Urothelium cell line (cell line): ENCODE measurements around the gene SC5D.

Experiments used
- DNase-seq: peaks from one replicate; pipeline ENCODE4 v3.0.0; 2011; ENCODE audit warnings: low spot score, mixed read lengths
- FAIRE-seq: peaks from 2 replicates; lab custom pipeline; 2011; peaks lifted over from hg19 to GRCh38; lab: Jason Lieb, UNC

The SC5D gene

DNA sequence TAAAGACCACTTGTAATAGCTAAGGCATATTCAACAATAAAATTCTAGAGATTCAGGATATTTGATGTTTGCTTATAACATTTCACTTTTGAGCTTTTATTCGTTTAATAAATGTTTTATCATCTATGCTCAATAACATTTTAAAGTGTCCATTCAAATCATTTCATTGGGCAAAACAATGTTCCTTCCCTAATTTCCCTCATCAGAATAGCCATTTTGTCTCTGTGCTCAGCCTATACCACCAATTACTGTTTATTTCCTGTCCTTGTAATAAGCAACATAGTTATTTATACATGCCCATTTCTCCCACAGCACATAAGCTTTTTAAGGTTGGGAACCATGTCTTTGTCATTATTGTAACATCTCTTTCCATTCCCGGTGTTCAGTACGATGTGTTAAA lies 1.3 kb upstream of the SC5D start:
- DNase-seq (no peak), FAIRE-seq (no peak)

DNA sequence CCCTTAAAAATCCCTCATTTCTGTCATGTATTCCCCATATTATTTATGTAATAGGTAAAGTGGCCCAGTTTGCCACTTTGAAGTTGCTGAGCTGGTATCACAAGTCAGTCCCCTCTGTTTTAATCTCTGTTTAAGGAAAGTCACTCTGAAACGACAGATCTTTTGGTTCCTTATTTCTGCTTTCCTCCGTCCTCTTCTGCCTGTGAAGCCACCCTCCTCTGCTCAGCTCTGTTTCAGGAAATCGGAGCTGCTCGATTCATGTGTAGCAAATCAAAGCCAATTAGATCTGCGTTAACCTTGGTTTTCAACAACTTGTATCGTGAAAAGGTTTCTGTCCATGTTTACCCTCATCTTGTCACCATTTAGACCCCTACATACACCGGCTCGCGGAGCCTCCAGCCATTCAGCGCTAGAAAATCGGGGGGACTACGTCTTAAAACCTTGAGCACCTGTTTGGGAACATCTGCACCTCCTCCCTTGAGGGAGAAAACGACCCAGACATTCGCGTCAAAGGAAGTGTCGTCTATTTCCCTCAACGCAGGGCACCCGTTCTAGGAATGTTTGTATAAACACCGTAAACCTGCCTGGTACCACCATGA lies 576 bp upstream of the SC5D start:
- FAIRE-seq: no peak
- peak; percentile 1 for DNase-seq

DNA sequence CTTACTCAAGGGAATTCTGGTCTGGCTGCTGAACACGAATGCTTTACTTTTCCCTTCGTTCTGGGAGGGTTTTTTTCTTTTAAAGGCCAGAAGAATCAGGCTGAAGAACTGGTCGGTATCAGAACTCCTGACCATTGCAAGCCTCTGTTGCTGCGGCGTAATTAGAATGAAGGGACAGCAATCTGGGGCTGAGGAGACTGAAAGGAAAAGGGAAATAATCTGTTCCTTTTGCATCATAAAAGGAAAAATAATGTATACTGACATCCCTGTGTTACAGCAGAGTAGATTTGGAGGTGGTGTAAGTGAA lies 670 bp downstream of the SC5D start:
- FAIRE-seq (no peak), DNase-seq (no peak)

DNA sequence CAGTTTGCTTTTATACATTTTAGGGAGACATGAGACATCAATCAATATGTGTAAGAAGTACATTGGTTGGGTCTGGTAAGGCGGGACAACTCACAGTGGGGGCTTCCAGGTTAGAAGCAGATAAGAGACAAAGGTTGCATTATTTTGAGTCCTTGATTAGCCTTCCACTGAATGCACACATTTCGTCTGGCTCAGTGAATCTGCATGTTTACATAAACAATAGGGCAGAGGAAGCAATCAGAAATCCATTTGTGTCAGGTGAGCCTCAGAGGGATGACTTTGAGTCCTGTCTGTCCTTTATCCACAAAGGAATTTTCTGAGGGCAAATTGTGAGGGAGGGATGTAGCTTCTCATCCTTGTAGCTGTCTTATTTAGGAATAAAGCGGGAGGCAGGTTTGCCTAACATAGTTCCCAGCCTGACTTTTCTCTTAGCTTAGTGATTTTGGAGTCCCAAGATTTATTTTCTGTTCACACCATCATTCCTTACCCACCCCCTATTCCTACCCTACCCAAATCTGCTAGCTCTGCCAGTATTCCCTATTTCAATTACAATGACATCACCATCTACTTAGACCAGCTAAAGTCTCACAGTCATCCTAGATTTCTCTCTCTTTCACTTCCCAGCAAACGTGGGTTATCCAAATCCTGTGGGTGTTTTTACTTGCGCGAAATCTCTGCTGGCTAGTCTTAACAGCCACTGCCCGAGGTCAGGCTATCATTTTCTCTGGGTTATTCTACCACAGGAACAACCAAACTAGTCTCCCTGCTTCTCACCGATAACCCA lies 2.9 kb downstream of the SC5D start:
- DNase-seq: no peak
- FAIRE-seq: no peak

DNA sequence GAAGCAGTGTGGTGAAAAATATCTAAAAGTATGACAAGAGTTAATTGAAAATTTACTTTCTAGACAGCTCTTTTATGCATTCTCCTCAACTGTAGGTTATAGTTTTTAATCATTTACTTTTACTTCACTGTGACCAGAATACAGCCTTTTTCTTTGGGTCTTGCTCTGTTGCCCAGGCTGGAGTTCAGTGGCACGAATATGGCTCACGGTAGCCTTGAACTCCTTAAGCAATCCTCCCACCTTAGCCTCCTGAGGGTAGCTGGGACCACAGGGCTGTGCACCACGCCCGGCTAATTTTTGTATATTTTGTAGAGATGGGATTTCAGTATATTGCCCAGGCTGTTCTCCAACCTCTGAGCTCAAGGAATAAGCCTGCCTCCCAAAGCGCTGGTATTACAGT lies 5.3 kb downstream of the SC5D start:
- DNase-seq (no peak), FAIRE-seq (no peak)

DNA sequence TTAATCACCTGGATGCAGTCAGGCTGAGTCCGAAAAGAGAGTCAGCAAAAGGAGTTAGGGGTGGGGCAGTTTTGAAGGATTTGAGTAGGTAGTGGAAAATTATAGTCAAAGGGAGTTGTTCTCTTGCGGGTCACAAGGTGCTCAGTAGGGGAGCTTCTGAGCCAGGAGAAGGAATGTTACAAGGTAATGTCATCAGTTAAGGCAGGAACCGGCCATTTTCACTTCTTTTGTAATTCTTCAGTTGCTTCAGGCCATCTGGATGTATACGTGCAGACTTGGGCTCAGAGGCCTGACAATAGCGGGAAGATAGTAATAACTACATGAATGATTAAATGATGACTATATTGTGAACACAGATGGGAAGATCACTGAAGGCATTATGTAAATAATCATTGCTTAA lies 6.2 kb downstream of the SC5D start:
- DNase-seq (no peak), FAIRE-seq (no peak)

DNA sequence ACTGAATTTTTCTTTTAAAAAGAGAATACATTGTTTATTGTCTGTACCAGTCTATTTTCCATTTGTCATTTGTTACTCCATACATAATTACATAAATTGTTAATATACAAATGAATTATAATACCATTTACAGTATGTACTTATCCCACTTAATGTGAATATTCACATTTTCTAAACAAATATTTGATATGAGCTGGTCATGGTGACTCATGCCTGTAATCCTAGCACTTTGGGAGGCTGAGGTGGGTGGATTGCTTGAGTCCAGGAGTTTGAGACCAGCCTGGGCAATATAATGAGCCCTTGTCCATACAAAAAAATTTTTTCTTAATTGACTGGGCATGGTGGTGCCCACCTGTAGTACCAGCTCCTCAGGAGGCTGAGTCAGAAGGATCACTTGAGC lies 6.8 kb downstream of the SC5D start:
- FAIRE-seq: no peak
- DNase-seq: no peak

DNA sequence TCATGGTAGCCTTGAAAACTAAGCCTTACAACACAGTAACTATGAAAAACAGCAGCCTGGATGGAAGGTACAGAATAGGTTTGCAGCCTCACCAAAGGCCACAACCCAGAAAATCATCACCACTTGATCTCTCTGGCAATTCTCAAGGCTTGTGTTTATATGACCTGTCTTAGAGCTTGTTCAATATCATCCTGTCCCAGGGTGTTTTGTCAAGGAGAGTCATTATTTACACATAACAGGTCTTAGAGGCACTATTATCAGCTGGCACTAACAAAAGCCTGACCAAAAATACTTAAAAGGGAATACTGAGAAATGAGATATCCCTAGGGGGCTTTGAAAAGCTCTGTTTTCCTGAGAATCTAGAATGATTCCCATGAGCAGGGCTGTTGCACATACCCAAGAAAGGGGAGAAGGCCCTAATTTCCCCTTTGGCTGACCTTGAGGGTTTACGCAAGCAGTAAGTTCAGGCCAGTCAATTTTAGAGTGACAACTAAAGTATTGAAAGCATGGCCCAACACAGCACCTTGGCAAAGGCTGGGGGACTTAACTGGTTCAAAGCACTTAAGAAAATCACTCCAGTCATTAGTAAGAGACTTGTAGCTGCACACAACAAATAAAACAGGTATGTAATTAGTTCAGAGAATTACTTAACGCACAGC lies 7.9 kb downstream of the SC5D start:
- FAIRE-seq: no peak

DNA sequence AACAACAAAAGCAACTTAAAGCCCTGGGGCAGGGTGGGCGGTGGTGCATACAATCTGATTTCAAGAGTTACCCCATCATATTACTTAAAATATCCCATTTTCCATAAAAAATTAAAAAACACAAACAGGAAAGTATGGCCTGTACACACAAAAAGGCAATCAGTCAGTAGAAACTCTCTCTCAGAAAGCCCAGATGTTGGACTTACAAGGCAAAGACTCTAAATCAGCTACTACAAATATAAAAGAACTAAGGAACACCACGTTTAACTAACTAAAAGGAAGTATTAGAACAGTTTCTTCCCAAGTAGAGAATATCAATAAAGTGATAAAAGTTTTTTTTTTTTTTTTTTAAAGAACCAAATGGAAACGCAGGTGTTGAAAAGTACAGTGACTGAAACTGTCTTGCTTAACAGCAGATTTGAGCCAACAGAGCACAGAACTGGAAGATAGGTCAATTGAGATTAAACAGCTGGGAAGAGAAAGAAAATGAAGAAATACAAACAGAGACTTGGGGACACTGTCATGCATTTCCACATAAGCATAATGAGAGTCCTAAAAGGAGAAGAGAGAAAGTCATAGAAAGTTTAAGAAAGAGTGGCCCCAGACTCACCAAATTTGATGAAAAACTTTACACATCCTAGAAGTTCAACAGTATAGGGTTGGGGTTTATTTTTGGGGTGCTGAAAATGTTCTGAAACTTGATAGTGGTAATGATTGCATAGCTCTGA lies 8.6 kb downstream of the SC5D start:
- no peak for FAIRE-seq

More for the DNA sequence above, 7.9 kb downstream of the SC5D start:
- no peak for DNase-seq

DNA sequence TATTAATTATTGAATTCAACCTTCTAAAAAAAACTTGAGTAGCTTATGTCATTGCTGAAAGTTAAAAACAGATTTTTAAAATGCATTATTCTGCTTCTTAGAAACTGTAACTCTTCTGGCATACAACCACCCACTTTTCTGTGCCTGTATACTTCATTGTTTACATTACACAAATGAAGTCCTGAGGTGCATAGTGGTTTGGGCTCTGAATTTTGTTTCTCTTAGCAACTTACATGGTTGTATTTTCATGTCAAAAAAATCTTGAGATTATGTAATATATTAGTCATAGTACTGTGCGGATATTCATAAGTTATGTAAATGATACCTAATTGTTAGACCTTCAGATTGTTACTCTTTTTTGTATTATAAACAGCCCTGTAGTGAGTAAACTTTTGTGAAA lies 12.2 kb downstream of the SC5D start:
- FAIRE-seq (no peak), DNase-seq (no peak)

More for the DNA sequence above, 8.6 kb downstream of the SC5D start:
- no peak for DNase-seq

DNA sequence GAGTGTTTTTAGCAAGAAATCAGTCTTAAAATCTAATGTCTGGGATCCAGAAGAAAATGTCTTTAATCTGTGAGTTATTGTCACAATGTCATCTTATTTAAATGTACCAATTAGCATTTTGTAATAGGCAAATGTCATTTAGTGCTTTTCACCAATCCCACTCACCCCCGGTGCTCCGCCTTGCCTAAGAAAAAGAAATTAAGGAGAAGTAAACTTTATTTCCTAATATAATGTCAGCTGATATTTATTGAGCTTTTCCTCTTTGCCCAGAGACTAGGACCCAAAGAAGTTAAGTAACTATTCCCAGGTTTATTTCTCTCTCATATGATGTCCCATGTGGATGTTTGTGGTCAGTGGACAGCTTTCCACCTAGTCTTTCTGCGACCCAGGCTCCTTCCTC lies 16.2 kb downstream of the SC5D start:
- DNase-seq (no peak), FAIRE-seq (no peak)

DNA sequence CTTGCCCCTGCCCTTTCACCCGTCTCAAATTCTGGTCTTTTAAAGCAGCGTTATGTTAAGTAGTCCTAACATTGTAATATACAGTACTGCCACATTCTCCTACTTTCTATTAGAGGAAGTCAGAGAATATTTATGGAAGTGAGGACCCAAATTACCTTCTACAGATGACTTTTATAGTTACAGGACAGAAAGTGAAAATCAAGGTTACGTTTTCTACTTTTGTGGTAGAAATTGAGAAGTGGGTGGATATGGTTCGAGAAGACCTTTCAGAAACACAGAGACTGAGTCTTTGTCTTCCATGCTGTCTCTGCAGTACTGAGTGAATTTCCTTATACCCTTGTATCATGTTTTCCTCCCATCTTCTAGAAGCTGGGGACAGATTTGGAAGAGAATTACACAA lies 17.1 kb downstream of the SC5D start:
- FAIRE-seq: no peak

DNA sequence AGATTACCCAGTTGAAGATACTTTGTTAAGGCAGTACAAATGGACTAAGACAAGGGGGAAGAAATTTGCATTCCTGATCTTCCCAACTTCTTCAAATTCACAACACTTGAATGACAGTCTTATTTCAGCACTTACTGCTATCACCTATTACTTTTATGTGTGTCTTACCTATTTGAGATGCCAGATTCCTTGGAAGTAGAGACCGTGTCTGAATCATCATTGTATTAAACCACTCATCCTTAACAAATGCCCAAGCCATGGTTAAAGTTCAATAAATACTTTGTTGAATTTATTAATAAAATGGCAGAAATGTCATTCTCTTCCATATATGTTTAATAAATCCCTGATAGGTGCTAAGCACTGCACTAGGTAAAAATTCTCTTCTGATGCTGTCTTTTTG lies 18.3 kb downstream of the SC5D start:
- FAIRE-seq: no peak
- DNase-seq: no peak

More for the DNA sequence above, 17.1 kb downstream of the SC5D start:
- no peak for DNase-seq

DNA sequence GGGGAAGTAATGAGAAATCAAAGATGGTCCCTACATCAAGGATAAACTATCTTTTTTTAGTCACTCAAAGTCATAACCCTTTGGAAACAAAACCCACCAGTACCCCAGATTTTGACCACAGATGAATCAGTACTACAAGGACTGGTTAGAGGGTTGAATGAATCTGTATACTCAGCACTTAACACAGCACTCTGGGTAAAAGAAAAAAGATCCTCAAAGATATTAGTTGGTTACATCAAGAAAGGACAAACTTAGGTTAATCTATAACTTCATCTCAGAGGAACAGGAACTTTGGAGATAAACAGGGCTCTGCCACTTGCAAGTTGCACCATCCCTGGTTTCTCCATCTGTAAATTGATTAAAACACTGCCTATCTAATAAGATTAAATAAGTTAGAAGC lies 18.8 kb downstream of the SC5D start:
- FAIRE-seq (no peak), DNase-seq (no peak)

DNA sequence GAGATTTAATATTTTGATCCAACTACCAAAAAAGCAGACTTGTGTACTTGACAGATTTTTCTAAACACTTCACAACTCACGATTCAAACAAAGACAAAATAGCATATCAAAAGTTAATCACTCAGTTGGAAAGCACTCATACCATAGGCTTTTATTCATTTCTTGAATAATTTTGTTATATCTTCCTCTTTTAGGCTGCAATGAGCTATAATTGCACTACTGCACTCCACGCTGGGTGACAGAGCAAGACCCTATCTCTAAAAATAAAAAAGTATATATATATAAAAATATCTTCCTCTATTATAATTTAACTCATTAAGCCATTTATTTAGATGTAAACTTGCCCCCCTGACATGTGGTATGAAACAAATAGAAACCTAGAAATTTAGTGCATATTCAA lies 19.9 kb downstream of the SC5D start:
- no peak for FAIRE-seq
- DNase-seq: no peak

DNA sequence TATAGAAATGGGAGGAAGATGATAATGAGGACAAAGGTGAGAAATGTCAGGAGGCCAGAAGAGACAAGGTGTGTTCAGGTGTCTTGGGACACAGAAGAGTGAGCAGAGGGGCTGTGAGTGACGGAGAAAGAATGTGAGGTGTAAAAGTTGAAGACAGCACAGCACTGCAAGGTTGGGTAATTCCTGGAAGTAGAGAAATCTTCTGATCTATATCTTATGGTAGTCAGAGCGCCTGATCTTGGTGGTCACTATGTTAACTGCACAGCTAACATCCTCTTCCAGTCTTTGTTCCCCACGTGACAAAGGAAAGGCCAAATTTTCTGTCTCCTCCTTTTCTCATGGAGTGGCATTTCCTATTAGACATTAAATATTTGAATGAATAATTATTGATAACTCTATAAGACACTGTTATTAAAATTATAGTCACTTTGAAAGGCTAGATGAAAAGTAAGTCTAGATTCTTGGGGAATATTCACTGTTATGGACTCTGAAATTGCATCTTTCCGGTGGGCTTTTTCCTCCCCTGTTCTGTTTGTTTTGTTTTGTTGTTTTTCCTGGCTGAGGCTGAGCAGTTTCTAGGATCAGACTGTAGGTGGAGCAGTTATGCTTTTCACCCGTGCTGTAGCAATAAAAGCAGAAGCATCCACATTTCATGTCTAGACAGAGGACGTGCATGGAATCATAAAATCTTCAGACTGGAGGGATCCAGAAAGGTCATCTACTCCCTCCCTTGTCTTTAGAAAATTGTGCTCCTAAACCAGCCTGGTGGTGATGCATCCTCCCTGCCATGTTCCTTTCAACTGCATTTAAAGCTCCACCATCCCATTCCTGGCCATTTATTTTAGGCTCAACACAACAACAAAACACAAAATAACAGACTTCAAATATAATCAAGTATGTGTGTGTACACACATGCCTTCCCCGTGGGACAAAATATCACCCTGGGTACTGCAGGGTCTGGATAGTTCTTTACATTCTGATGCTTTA lies 26.6 kb downstream of the SC5D start:
- FAIRE-seq (no peak), DNase-seq (peak; percentile 32)

DNA sequence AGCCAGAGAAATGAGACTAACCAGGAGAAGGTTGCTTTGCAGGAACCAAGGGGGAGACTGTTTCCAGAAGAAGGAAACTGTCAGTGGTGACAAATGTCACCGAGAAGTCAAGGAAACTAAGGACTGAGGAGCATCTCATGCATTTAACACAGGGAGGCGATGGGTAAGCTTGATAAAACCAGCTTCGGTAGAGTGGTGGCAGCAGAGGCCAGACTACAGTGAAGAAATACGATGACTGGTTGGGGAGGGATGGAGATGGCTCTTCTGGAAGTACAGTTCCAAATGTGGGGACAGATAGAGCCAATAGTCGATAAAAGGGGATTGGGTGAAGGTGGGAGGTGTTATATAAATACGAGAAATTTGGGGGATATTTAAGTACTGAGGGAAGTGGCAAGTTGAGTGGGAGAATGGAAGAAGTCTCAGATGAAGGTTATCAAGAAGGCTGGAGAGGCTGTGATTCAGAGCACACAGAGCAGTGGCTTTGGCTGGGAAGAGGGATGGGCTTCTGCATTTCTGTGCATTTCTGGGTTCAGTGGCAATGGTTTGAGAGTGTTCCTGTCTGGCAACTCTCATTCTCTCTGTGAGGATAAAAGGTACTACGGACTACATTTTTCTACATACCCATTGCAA lies 29.2 kb downstream of the SC5D start:
- no peak for FAIRE-seq

DNA sequence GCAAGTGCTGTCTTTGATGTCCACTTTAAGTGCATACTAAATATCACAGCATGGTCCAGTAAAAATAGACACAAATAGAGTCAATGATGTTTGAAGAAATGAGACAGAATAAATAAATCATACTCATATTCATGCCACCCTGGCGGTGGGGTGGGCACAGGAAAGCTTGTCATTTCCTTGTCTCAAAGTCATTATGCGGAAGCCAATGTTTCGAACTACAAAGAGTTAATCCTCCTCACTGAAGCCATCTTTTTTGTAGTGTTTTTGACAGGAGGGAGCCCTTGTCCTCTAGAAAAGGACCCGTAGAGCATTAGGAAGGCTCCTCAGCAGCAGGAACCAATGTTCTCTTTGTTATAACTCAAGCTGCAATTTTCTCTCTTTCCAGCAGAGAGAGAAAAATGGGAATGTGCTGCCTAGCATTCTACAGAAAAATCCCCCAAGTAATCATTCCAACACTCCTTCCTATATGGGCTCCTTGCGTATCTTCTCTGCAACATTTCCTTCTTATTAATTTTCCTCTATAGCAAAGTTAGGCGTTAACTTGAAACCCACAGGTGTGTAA lies 30.6 kb downstream of the SC5D start:
- DNase-seq (no peak), FAIRE-seq (no peak)

More for the DNA sequence above, 29.2 kb downstream of the SC5D start:
- no peak for DNase-seq

DNA sequence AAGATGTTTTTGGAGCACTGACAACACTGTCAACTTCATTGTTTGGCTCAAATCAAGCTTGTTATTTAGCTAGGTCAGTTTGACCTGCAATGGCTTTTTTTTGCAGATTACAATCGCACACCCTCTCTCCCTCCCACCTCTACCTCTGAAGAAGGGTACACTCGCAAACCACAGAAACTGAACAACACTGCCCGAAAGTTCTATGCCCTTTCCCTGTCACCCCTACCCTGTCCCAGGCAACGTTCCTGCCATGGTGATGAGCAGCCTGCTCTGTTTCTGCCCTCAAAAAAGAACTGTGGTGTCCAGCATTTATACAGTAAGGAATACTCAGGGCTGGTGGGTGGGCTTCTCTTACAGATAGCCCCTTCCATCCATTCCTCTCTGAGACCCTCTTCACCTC lies 33.7 kb downstream of the SC5D start:
- DNase-seq (no peak), FAIRE-seq (no peak)

DNA sequence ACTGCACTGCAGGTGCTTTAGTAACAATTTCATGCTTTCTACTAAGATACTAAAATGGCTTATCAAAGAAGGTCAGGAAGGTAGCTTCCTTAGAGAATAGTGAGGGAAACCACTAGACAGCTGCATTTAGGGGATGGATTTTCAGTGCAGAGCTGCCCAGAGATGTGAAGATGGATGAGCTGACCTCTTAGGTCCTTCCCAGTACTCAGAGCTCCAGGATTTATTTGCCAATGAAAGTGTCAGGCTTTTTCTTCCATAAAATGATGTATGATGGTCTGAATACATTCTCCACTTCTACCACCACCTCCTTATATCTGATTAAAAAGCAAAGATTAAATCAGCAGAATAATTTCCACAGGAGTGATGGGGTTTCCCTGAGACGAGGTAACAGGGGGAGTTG lies 35.0 kb downstream of the SC5D start:
- FAIRE-seq (no peak), DNase-seq (no peak)
